H9 (cell line): ENCODE data around the gene TTC7B. TPM values are rescaled to one million over a fixed set of nuclear protein-coding genes. Genes with fewer than 3 reads are reported as not detected.

Experiments
- DNase-seq: peaks from one replicate; pipeline ENCODE4 v3.0.0-alpha.2; 2017
- H2AFZ ChIP-seq: one replicate; pipeline ENCODE4 v1.6.1; 2013; ENCODE audit warnings: mild to moderate bottlenecking, low read length, control low read depth, moderate library complexity
- H2AK5ac ChIP-seq: 2 replicates; pipeline ENCODE4 v1.6.1; 2013; ENCODE audit warnings: low read length, control low read depth, mixed read lengths; ENCODE audit not compliant: insufficient read length
- H2BK120ac ChIP-seq: one replicate; pipeline ENCODE4 v1.6.1; 2013; ENCODE audit warnings: low read depth, mild to moderate bottlenecking, low read length, control low read depth, inconsistent platforms; ENCODE audit not compliant: poor library complexity, severe bottlenecking
- H2BK12ac ChIP-seq: 2 replicates; pipeline ENCODE4 v1.6.1; 2013; ENCODE audit warnings: low read length, control low read depth, mixed read lengths, low read depth; ENCODE audit not compliant: insufficient read length
- H2BK15ac ChIP-seq: 2 replicates; pipeline ENCODE4 v1.6.1; 2013; ENCODE audit warnings: low read depth, low read length, control low read depth
- H2BK20ac ChIP-seq: one replicate; pipeline ENCODE4 v1.6.1; 2013; ENCODE audit warnings: low read depth, mild to moderate bottlenecking, low read length, control low read depth, inconsistent platforms; ENCODE audit not compliant: poor library complexity, severe bottlenecking
- H2BK5ac ChIP-seq: 2 replicates; pipeline ENCODE4 v1.6.1; 2013; ENCODE audit warnings: low read length, control low read depth, mixed read lengths; ENCODE audit not compliant: insufficient read length
- H3K14ac ChIP-seq: 2 replicates; pipeline ENCODE4 v1.6.1; 2013; ENCODE audit warnings: low read length, control low read depth; ENCODE audit not compliant: insufficient read depth
- H3K18ac ChIP-seq: 2 replicates; pipeline ENCODE4 v1.6.1; 2013; ENCODE audit warnings: low read depth, mild to moderate bottlenecking, mixed read lengths, low read length, control low read depth; ENCODE audit not compliant: insufficient read length
- H3K23ac ChIP-seq: 2 replicates; pipeline ENCODE4 v1.6.1; 2013; ENCODE audit warnings: low read length, control low read depth, mixed read lengths, low read depth; ENCODE audit not compliant: insufficient read length
- H3K23me2 ChIP-seq: 2 replicates; pipeline ENCODE4 v1.6.1; 2013; ENCODE audit warnings: low read depth, mild to moderate bottlenecking, mixed read lengths, low read length, control low read depth; ENCODE audit not compliant: insufficient read length, poor library complexity, severe bottlenecking
- H3K27ac ChIP-seq: 2 replicates; pipeline ENCODE4 v1.5.1; 2013; ENCODE audit warnings: low read length, control low read depth, mixed read lengths, low read depth; ENCODE audit not compliant: insufficient read length
- H3K27me3 ChIP-seq: 2 replicates; pipeline ENCODE4 v1.6.1; 2013; ENCODE audit warnings: low read length, control low read depth, inconsistent platforms; ENCODE audit not compliant: insufficient read depth
- H3K4ac ChIP-seq: 2 replicates; pipeline ENCODE4 v1.6.1; 2013; ENCODE audit warnings: low read depth, mild to moderate bottlenecking, control low read depth, inconsistent platforms, low read length, moderate library complexity
- H3K4me1 ChIP-seq: 2 replicates; pipeline ENCODE4 v1.6.1; 2013; ENCODE audit warnings: low read length, control low read depth, inconsistent platforms; ENCODE audit not compliant: insufficient read depth
- H3K4me2 ChIP-seq: 2 replicates; pipeline ENCODE4 v1.6.1; 2013; ENCODE audit warnings: low read length, control low read depth, mixed read lengths; ENCODE audit not compliant: insufficient read length, insufficient read depth
- H3K56ac ChIP-seq: 2 replicates; pipeline ENCODE4 v1.6.1; 2013; ENCODE audit warnings: low read depth, mild to moderate bottlenecking, mixed read lengths, low read length, control low read depth; ENCODE audit not compliant: insufficient read length
- H3K79me1 ChIP-seq: 2 replicates; pipeline ENCODE4 v1.6.1; 2013; ENCODE audit warnings: low read depth, mild to moderate bottlenecking, moderate library complexity, low read length, control low read depth, inconsistent platforms; ENCODE audit not compliant: insufficient read depth, poor library complexity, severe bottlenecking
- H3K79me2 ChIP-seq: 2 replicates; pipeline ENCODE4 v1.6.1; 2013; ENCODE audit warnings: low read length, control low read depth, inconsistent platforms; ENCODE audit not compliant: insufficient read depth
- H3K9ac ChIP-seq: 2 replicates; pipeline ENCODE4 v1.6.1; 2013; ENCODE audit warnings: low read length, control low read depth, mixed read lengths; ENCODE audit not compliant: insufficient read length; ENCODE audit errors: extremely low read depth
- H3K9me3 ChIP-seq: one replicate; pipeline ENCODE4 v1.6.1; 2013; ENCODE audit warnings: low read depth, low read length, inconsistent platforms; ENCODE audit not compliant: control insufficient read depth
- H3T11ph ChIP-seq: one replicate; pipeline ENCODE4 v1.6.1; 2013; ENCODE audit warnings: mild to moderate bottlenecking, low read length, control low read depth, inconsistent platforms
- H4K20me1 ChIP-seq: one replicate; pipeline ENCODE4 v1.6.1; 2013; ENCODE audit not compliant: control insufficient read depth, insufficient read length, insufficient read depth
- H4K5ac ChIP-seq: 2 replicates; pipeline ENCODE4 v1.6.1; 2013; ENCODE audit warnings: low read depth, mild to moderate bottlenecking, mixed read lengths, low read length, control low read depth; ENCODE audit not compliant: insufficient read length
- H4K8ac ChIP-seq: replicated peaks from 2 replicates; pipeline ENCODE4 v1.6.1; 2013; ENCODE audit warnings: low read length, control low read depth, mixed read lengths, low read depth; ENCODE audit not compliant: insufficient read length
- H4K91ac ChIP-seq: 2 replicates; pipeline ENCODE4 v1.6.1; 2013; ENCODE audit warnings: low read depth, mild to moderate bottlenecking, moderate library complexity, mixed read lengths, low read length, control low read depth; ENCODE audit not compliant: insufficient read length
- H3K27ac Mint-ChIP-seq, 3 experiments: 2 replicates in 2 of 3; 3 replicates in 1 of 3; pipeline ENCODE4 v1.8.0; 2020 to 2021; ENCODE audit warnings: mixed read lengths in 3 of 3, mild to moderate bottlenecking in 1 of 3, moderate library complexity in 1 of 3
- H3K27me3 Mint-ChIP-seq: 2 replicates; pipeline ENCODE4 v1.8.0; 2021; ENCODE audit warnings: low read depth, mild to moderate bottlenecking, moderate library complexity, mixed read lengths
- H3K36me3 Mint-ChIP-seq, 3 experiments: 2 replicates in 2 of 3; 3 replicates in 1 of 3; pipeline ENCODE4 v1.8.0; 2020 to 2021; ENCODE audit warnings: low read depth in 3 of 3, mixed read lengths in 3 of 3; ENCODE audit not compliant: insufficient read depth in 1 of 3
- H3K4me1 Mint-ChIP-seq, 2 experiments: 2 replicates each; pipeline ENCODE4 v1.8.0; 2020; ENCODE audit warnings: mixed read lengths in 2 of 2
- H3K4me3 Mint-ChIP-seq, 2 experiments: 2 replicates in 1 of 2; 3 replicates in 1 of 2; pipeline ENCODE4 v1.8.0; 2020 to 2021; ENCODE audit warnings: mild to moderate bottlenecking in 2 of 2, mixed read lengths in 2 of 2, moderate library complexity in 1 of 2
- H3K9me3 Mint-ChIP-seq, 2 experiments: 2 replicates in 1 of 2; 3 replicates in 1 of 2; pipeline ENCODE4 v1.8.0; 2020; ENCODE audit warnings: mild to moderate bottlenecking in 2 of 2, mixed read lengths in 2 of 2, moderate library complexity in 1 of 2
- CTCF ChIP-seq: fragments of 200-600 bp; sonication (generic); conservative IDR thresholded peaks from 3 replicates; pipeline ENCODE4 v1.8.0; 2021; ENCODE audit warnings: antibody characterized with exemption, mild to moderate bottlenecking
- WGBS: extraction: QIAGEN DNeasy Blood & Tissue Kit; methylation state at CpG from one replicate; pipeline ENCODE4 v1.1.7; 2013; ENCODE audit warnings: missing lambda C conversion rate, low lambda C conversion rate, mixed read lengths; ENCODE audit not compliant: insufficient read length; ENCODE audit errors: extremely low coverage; 5-methylcytosine and 5-hydroxymethylcytosine counted together
- total RNA-seq: library from RNA; stranded (reverse); gene quantifications from 2 replicates; pipeline ENCODE4 v1.2.1, GENCODE V29; 2021

TTC7B gene
- total RNA-seq, 1 experiment from 2014 or later: 33.7 TPM

GRCh38 chr14:90546767-90547166 lies 269.5 kb downstream of the TTC7B start:
- no peak for TF ChIP-seq CTCF
- Histone ChIP-seq H3K79me1 (no peaks in the 10 kb centered on the region), H3K23ac (no peak overlapping the region), H3K4me2 (no peak overlapping the region), H2BK5ac (no peak overlapping the region), H3K18ac (no peak overlapping the region), H3K4ac (no peak overlapping the region), H2BK120ac (no peak overlapping the region), H2BK12ac (no peak overlapping the region), H3K23me2 (no peaks in the 10 kb centered on the region), H3K27me3 (no peaks in the 10 kb centered on the region), H4K8ac (no peak overlapping the region), H3K79me2 (no peaks in the 10 kb centered on the region), H4K91ac (no peak overlapping the region), H3K9ac (no peak overlapping the region), H2AK5ac (no peak overlapping the region), H3K56ac (no peak overlapping the region), H4K5ac (no peak overlapping the region), H4K20me1 (no peaks in the 10 kb centered on the region), H2BK20ac (no peak overlapping the region), H3K9me3 (no peaks in the 10 kb centered on the region), H3T11ph (no peak overlapping the region), H2BK15ac (no peak overlapping the region), H2AFZ (no peak overlapping the region), H3K4me1 (peaks cover 2% of the 10 kb centered on the region; the same call in 1 of the 2 replicates), H3K14ac (no peak overlapping the region), H3K27ac (no peak overlapping the region)
- H3K4me3 Mint-ChIP-seq: no peak overlapping the region
- DNase-seq: peak; percentile 61
- H3K27me3 Mint-ChIP-seq: no peaks in the 10 kb centered on the region
- no peak overlapping the region for H3K27ac Mint-ChIP-seq
- peaks cover 3 to 7% of the 10 kb centered on the region in 2 experiments; a peak in 3 of 5 replicates for H3K9me3 Mint-ChIP-seq
- no CpG with 5 or more reads among the region's 9 CpGs for WGBS
- peaks cover 8 to 18% of the 10 kb centered on the region in 2 experiments for H3K4me1 Mint-ChIP-seq
- H3K36me3 Mint-ChIP-seq: peaks cover 5 to 10% (median 5%) of the 10 kb centered on the region in 3 experiments; a peak in 4 of 7 replicates
